Measurements from ENCODE around the gene GALNT15. TPM values are rescaled to one million over a fixed set of nuclear protein-coding genes. Genes with fewer than 3 reads are reported as not detected.

The GALNT15 gene
- total RNA-seq, 1 donor from 2014 or later: 0.08 TPM

- Mint-ChIP-seq H3K36me3 (ENCODE audit: low read depth, unreplicated experiment) (no peaks in the 10 kb centered on the region), H3K27ac (ENCODE audit: unreplicated experiment) (no peak overlapping the region), H3K4me1 (ENCODE audit: unreplicated experiment) (peaks cover 10% of the 10 kb centered on the region), H3K9me3 (ENCODE audit: unreplicated experiment) (no peaks in the 10 kb centered on the region), H3K4me3 (ENCODE audit: unreplicated experiment) (no peak overlapping the region), H3K27me3 (ENCODE audit: unreplicated experiment) (peaks cover 6% of the 10 kb centered on the region)
- no peak for TF ChIP-seq CTCF (IDR thresholded peaks at IDR 0.05; ENCODE audit: unreplicated experiment)
- no peak for DNase-seq (ENCODE audit: low spot score)
Observed at GRCh38 chr3:16205156-16205870, 30.8 kb downstream of the GALNT15 start.

- Mint-ChIP-seq H3K36me3 (ENCODE audit: low read depth, unreplicated experiment) (no peaks in the 10 kb centered on the region), H3K27ac (ENCODE audit: unreplicated experiment) (no peak overlapping the region), H3K27me3 (ENCODE audit: unreplicated experiment) (peaks cover 4% of the 10 kb centered on the region), H3K4me1 (ENCODE audit: unreplicated experiment) (peaks cover 10% of the 10 kb centered on the region), H3K9me3 (ENCODE audit: unreplicated experiment) (no peaks in the 10 kb centered on the region), H3K4me3 (ENCODE audit: unreplicated experiment) (no peak overlapping the region)
- TF ChIP-seq CTCF (IDR thresholded peaks at IDR 0.05; ENCODE audit: unreplicated experiment): no peak
- no peak for DNase-seq (ENCODE audit: low spot score)
Observed at GRCh38 chr3:16207031-16207430, 32.6 kb downstream of the GALNT15 start.

- no peaks in the 10 kb centered on the region for H3K36me3 Mint-ChIP-seq (ENCODE audit: low read depth, unreplicated experiment)
- no peak overlapping the region for H3K27ac Mint-ChIP-seq (ENCODE audit: unreplicated experiment)
- no peak overlapping the region for H3K4me3 Mint-ChIP-seq (ENCODE audit: unreplicated experiment)
- DNase-seq (ENCODE audit: low spot score): no peak
- no peaks in the 10 kb centered on the region for H3K4me1 Mint-ChIP-seq (ENCODE audit: unreplicated experiment)
- no peaks in the 10 kb centered on the region for H3K9me3 Mint-ChIP-seq (ENCODE audit: unreplicated experiment)
- TF ChIP-seq CTCF (IDR thresholded peaks at IDR 0.05; ENCODE audit: unreplicated experiment): no peak
- no peaks in the 10 kb centered on the region for H3K27me3 Mint-ChIP-seq (ENCODE audit: unreplicated experiment)
Observed at GRCh38 chr3:16211176-16211904, 36.9 kb downstream of the GALNT15 start.

GRCh38 chr3:16214366-16214765, 39.9 kb downstream of the GALNT15 start:
- no peaks in the 10 kb centered on the region for H3K36me3 Mint-ChIP-seq (ENCODE audit: low read depth, unreplicated experiment)
- no peak for DNase-seq (ENCODE audit: low spot score)
- H3K9me3 Mint-ChIP-seq (ENCODE audit: unreplicated experiment): no peaks in the 10 kb centered on the region
- no peak for TF ChIP-seq CTCF (IDR thresholded peaks at IDR 0.05; ENCODE audit: unreplicated experiment)
- H3K27me3 Mint-ChIP-seq (ENCODE audit: unreplicated experiment): no peaks in the 10 kb centered on the region
- no peaks in the 10 kb centered on the region for H3K4me1 Mint-ChIP-seq (ENCODE audit: unreplicated experiment)
- no peak overlapping the region for H3K4me3 Mint-ChIP-seq (ENCODE audit: unreplicated experiment)
- no peak overlapping the region for H3K27ac Mint-ChIP-seq (ENCODE audit: unreplicated experiment)

- no peak overlapping the region for H3K4me3 Mint-ChIP-seq (ENCODE audit: unreplicated experiment)
Observed at GRCh38 chr3:16216373-16216935, 42.0 kb downstream of the GALNT15 start.

More at GRCh38 chr3:16216373-16216935, 42.0 kb downstream of the GALNT15 start:
- DNase-seq (ENCODE audit: low spot score): no peak
- Mint-ChIP-seq H3K4me1 (ENCODE audit: unreplicated experiment) (no peaks in the 10 kb centered on the region), H3K27ac (ENCODE audit: unreplicated experiment) (no peak overlapping the region), H3K9me3 (ENCODE audit: unreplicated experiment) (no peaks in the 10 kb centered on the region), H3K27me3 (ENCODE audit: unreplicated experiment) (no peaks in the 10 kb centered on the region), H3K36me3 (ENCODE audit: low read depth, unreplicated experiment) (no peaks in the 10 kb centered on the region)
- no peak for TF ChIP-seq CTCF (IDR thresholded peaks at IDR 0.05; ENCODE audit: unreplicated experiment)

Measured in endothelial cell (in vitro differentiated cells).